Measurements from ENCODE around the gene RIN1.

DNA sequence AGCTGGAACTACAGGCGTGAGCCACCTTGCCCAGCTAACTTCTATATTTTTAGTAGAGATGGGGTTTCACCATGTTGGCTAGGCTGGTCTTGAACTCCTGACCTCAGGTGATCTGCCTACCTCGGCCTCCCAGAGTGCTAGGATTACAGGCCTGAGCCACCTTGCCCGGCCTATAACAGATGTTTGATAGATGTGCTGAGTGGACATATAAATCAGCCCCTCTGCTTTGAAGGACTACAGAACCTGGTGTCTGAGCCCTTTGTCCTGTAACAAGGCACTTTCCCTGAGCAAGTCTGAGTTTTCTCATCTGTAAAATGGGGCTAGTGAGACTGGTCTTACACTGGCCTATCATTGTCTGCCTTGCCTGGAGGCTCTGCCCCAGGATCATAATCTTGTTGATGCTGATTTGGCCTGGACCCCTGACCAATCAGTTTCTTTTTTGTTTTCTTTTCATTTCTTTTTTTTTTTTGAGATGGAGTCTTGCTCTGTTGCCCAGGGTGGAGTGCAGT lies 7.0 kb downstream of the RIN1 start:
- TF ChIP-seq, protein P1, sequence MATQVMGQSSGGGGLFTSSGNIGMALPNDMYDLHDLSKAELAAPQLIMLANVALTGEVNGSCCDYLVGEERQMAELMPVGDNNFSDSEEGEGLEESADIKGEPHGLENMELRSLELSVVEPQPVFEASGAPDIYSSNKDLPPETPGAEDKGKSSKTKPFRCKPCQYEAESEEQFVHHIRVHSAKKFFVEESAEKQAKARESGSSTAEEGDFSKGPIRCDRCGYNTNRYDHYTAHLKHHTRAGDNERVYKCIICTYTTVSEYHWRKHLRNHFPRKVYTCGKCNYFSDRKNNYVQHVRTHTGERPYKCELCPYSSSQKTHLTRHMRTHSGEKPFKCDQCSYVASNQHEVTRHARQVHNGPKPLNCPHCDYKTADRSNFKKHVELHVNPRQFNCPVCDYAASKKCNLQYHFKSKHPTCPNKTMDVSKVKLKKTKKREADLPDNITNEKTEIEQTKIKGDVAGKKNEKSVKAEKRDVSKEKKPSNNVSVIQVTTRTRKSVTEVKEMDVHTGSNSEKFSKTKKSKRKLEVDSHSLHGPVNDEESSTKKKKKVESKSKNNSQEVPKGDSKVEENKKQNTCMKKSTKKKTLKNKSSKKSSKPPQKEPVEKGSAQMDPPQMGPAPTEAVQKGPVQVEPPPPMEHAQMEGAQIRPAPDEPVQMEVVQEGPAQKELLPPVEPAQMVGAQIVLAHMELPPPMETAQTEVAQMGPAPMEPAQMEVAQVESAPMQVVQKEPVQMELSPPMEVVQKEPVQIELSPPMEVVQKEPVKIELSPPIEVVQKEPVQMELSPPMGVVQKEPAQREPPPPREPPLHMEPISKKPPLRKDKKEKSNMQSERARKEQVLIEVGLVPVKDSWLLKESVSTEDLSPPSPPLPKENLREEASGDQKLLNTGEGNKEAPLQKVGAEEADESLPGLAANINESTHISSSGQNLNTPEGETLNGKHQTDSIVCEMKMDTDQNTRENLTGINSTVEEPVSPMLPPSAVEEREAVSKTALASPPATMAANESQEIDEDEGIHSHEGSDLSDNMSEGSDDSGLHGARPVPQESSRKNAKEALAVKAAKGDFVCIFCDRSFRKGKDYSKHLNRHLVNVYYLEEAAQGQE (IDR thresholded peaks at IDR 0.05; ENCODE audit: low read depth, low read length), result no peak
- no peak for TF ChIP-seq EP300 (IDR thresholded peaks at IDR 0.05; ENCODE audit: borderline replicate concordance in 1 of 2, low read depth in 1 of 2, low read length in 1 of 2)
- TF ChIP-seq, protein P2, sequence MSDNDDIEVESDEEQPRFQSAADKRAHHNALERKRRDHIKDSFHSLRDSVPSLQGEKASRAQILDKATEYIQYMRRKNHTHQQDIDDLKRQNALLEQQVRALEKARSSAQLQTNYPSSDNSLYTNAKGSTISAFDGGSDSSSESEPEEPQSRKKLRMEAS (IDR thresholded peaks at IDR 0.05; ENCODE audit: low read depth), result no peak

All from SK-N-SH (cell line).